Stomach (tissue), 9 donors: ENCODE data around the gene JMJD1C. TPM values are rescaled to one million over a fixed set of nuclear protein-coding genes. Genes with fewer than 3 reads are reported as not detected.

Source experiments
- DNase-seq, 2 donors: peaks; one replicate each; pipeline versions ENCODE4 v3.0.0 to v3.0.0-alpha.2; 2013 to 2019
- H3K27ac ChIP-seq, 5 donors: fragments of 200-600 bp in 4 of 5; sonication (generic) in 4 of 5; one replicate each; pipeline ENCODE4 v1.5.1; 2013 to 2019; ENCODE audit warnings: mild to moderate bottlenecking in 1 of 5, moderate library complexity in 1 of 5
- H3K27me3 ChIP-seq, 3 donors: fragments of 200-600 bp; sonication (generic); one replicate each; pipeline ENCODE4 v1.5.1; 2017 to 2019; ENCODE audit warnings: mixed run types in 1 of 3
- H3K36me3 ChIP-seq, 4 donors: fragments of 200-600 bp; sonication (generic); 1 replicate in 3 of 4; 2 replicates in 1 of 4; pipeline ENCODE4 v1.5.1; 2016 to 2019
- H3K4me1 ChIP-seq, 4 donors: fragments of 200-600 bp; sonication (generic); one replicate each; pipeline ENCODE4 v1.5.1; 2016 to 2019
- H3K4me3 ChIP-seq, 4 donors: fragments of 200-600 bp; sonication (generic) in 3 of 4; one replicate each; pipeline ENCODE4 v1.5.1; 2016 to 2019; ENCODE audit warnings: mild to moderate bottlenecking in 1 of 4
- H3K9me3 ChIP-seq, 4 donors: fragments of 200-600 bp; sonication (generic); one replicate each; pipeline ENCODE4 v1.5.1; 2016 to 2019
- EP300 ChIP-seq: sonication (generic); formaldehyde crosslinking; IDR thresholded peaks from one replicate; pipeline ENCODE4 v1.6.1; 2017; ENCODE audit warnings: antibody characterized with exemption
- POLR2A ChIP-seq, 4 donors: fragments of 450-650 bp; IDR thresholded peaks; one replicate each; pipeline ENCODE4 v1.6.1; 2016; ENCODE audit warnings: antibody characterized with exemption in 4 of 4, control low read depth in 2 of 4, mild to moderate bottlenecking in 1 of 4, moderate library complexity in 1 of 4
- POLR2AphosphoS5 ChIP-seq, 3 donors: sonication (generic); formaldehyde crosslinking; IDR thresholded peaks; one replicate each; pipeline ENCODE4 v1.6.1; 2016; ENCODE audit warnings: antibody characterized with exemption in 3 of 3
- WGBS, 5 donors: extraction: QIAGEN DNeasy Blood & Tissue Kit in 3 of 5; methylation state at CpG; one replicate each; pipeline versions ENCODE4 v1.1.5 to v1.1.7; 2013 to 2018; 5-methylcytosine and 5-hydroxymethylcytosine counted together
- intact Hi-C: fragments of 100-400 bp; cut with DNase I; formaldehyde crosslinking; loops from one replicate; pipeline ENCODE4 v1.15.1; 2023; ENCODE audit warnings: low total_unique reads
- polyA plus RNA-seq, 3 donors: library from polyadenylated mRNA; stranded (reverse); fragments of 200-250 nt; gene quantifications; one replicate each; pipeline ENCODE4 v1.2.3, GENCODE V29; 2013
- total RNA-seq, 5 donors: library from RNA; depleted of rRNA; stranded (reverse); fragments of >200 nt; gene quantifications; one replicate each; pipeline versions ENCODE4 v1.1.0 to v1.2.3, GENCODE V29; 2014 to 2016
- TF ChIP-seq, protein P1 (sequence below), 7 experiments: fragments of 450-650 bp in 4 of 7; fragments of 200-600 bp in 3 of 7; sonication (generic) in 3 of 7; IDR thresholded peaks; one replicate each; pipeline ENCODE4 v1.5.1; 2016 to 2019; ENCODE audit warnings: antibody characterized with exemption in 7 of 7, control low read depth in 2 of 7, mild to moderate bottlenecking in 1 of 7
- donor health status: healthy with polysubstance abuse.
- donor health status: Bipolar disorder and iron deficiency.
- donor health status: healthy.

Gene JMJD1C
- total and polyA plus RNA-seq, 8 donors, result 13.6 to 235 (median 33.5) TPM

DNA sequence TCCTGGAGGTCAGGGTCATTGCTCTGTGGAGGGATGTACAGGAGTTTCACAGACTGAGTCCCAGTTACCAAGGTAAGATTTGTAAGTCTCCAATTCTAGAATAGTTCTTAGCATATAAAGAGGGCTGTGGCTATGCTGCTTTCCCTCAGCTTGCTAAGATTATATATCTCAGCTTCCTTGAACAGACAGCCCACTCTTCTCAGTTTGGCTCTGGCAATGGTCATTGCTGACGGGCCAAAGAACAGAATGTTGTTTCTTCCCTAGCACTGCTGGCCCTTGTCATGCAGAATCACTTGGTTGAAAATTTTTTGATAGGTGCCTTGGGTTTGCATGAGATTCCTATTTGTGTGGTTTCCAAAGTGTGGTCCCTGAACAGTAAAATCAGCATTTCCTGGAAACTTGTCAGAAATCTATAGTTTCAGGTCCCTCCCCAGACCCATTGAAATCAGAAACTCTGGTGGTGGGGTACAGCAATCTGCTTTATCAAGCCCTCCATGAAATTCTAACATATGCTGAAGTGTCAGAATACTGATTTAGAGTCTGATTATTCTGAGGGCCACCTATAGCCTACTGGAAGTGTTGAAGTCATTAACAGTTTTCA, 294.4 kb downstream of the JMJD1C start:
- no peak overlapping the region for H3K4me3 ChIP-seq
- WGBS, 5 donors, result 55 to 96% (median 84%) methylated on average over 1 of the region's 1 CpG
- peaks cover 7 to 82% (median 66%) of the 10 kb centered on the region in 4 donors for H3K36me3 ChIP-seq
- H3K4me1 ChIP-seq, result peaks cover 0 to 48% (median 26%) of the 10 kb centered on the region in 4 donors
- H3K27me3 ChIP-seq, result no peaks in the 10 kb centered on the region
- intact Hi-C loops, result no loop called here
- peak in 1 of 2 donors; percentile 45 for DNase-seq
- TF ChIP-seq, protein P1, sequence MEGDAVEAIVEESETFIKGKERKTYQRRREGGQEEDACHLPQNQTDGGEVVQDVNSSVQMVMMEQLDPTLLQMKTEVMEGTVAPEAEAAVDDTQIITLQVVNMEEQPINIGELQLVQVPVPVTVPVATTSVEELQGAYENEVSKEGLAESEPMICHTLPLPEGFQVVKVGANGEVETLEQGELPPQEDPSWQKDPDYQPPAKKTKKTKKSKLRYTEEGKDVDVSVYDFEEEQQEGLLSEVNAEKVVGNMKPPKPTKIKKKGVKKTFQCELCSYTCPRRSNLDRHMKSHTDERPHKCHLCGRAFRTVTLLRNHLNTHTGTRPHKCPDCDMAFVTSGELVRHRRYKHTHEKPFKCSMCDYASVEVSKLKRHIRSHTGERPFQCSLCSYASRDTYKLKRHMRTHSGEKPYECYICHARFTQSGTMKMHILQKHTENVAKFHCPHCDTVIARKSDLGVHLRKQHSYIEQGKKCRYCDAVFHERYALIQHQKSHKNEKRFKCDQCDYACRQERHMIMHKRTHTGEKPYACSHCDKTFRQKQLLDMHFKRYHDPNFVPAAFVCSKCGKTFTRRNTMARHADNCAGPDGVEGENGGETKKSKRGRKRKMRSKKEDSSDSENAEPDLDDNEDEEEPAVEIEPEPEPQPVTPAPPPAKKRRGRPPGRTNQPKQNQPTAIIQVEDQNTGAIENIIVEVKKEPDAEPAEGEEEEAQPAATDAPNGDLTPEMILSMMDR (IDR thresholded peaks at IDR 0.05), result no peak
- TF ChIP-seq POLR2AphosphoS5 (IDR thresholded peaks at IDR 0.05) (no peak), EP300 (no peak), POLR2A (IDR thresholded peaks at IDR 0.05) (no peak)
- no peaks in the 10 kb centered on the region for H3K9me3 ChIP-seq
- H3K27ac ChIP-seq, result peak overlapping the region in 1 of 5 donors; percentile 37

DNA sequence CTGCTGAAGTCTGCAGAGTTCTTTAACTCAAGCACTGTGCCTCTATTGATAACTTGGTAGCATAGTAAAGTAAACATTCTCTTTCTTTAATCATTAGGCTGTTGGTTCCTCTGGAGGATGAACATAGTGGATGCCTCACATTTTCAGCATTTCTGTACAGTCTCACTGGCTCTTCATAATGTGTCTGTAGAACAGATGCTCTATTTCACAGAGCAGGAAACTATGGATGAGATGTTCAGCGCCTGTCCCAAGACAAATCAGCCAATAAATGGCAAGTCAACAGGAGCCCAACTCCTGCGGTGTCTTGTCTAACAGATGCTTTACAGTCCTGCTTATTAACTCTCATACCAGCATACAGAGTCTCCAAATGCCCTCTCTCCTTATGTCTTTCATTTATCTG, 296.2 kb downstream of the JMJD1C start:
- Histone ChIP-seq H3K9me3 (no peaks in the 10 kb centered on the region), H3K27me3 (no peaks in the 10 kb centered on the region), H3K4me1 (peaks cover 0 to 48% (median 26%) of the 10 kb centered on the region in 4 donors), H3K27ac (peak overlapping the region in 2 of 5 donors; percentile 38 to 55), H3K36me3 (peaks cover 0 to 81% (median 63%) of the 10 kb centered on the region in 4 donors), H3K4me3 (no peak overlapping the region)
- 80 to 98% (median 83%) methylated on average over 2 of the region's 2 CpGs for WGBS, 5 donors
- TF ChIP-seq POLR2A (IDR thresholded peaks at IDR 0.05) (no peak), POLR2AphosphoS5 (IDR thresholded peaks at IDR 0.05) (no peak), EP300 (no peak)
- TF ChIP-seq, protein P1 (IDR thresholded peaks at IDR 0.05), result no peak
- DNase-seq, result no peak
- intact Hi-C loops, result loop anchor here (10.0 kb wide), 1 partner anchor 555 kb away; no protein-coding TSS in a partner anchor

DNA sequence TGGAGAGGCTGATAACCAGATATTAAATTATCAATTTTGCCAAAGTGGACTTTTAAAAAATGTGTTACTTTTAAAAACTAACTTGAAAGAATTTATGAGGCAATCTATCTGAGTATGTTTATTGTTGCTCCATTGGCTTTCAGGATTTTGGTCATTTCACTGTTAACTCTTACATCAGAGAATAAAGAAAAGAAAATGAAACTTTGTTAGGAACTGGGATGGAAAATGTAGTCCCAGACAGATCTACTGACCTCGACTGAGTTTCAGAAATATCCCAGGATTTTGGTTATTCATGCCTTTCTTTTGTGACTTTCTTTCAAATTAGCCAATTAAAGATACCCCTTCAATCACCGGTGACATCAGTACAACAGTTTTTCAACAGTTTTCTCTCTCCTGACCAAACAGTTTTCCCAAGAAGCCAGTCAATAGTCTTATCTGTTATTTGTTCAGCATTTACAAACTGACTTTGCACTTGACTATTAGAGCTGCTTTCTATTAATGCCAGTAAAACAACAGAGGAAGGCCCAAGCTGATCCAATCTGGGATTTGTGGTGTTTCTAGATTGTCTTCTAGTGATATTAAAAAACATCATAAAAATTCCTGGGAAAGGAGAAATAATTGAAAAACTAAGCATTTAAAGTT, 296.8 kb downstream of the JMJD1C start:
- Histone ChIP-seq H3K27me3 (no peaks in the 10 kb centered on the region), H3K9me3 (no peaks in the 10 kb centered on the region), H3K27ac (peak overlapping the region in 2 of 5 donors; percentile 36 to 55), H3K4me3 (no peak overlapping the region), H3K36me3 (peaks cover 0 to 83% (median 58%) of the 10 kb centered on the region in 4 donors), H3K4me1 (peaks cover 0 to 53% (median 30%) of the 10 kb centered on the region in 4 donors)
- 26 to 56% (median 34%) methylated on average over 2 of the region's 2 CpGs for WGBS, 5 donors
- no peak for DNase-seq
- intact Hi-C loops, result loop anchor here (10.0 kb wide), 1 partner anchor 556 kb away; no protein-coding TSS in a partner anchor
- TF ChIP-seq POLR2A (IDR thresholded peaks at IDR 0.05) (no peak), EP300 (no peak), POLR2AphosphoS5 (IDR thresholded peaks at IDR 0.05) (no peak)
- TF ChIP-seq, protein P1 (IDR thresholded peaks at IDR 0.05), result no peak

DNA sequence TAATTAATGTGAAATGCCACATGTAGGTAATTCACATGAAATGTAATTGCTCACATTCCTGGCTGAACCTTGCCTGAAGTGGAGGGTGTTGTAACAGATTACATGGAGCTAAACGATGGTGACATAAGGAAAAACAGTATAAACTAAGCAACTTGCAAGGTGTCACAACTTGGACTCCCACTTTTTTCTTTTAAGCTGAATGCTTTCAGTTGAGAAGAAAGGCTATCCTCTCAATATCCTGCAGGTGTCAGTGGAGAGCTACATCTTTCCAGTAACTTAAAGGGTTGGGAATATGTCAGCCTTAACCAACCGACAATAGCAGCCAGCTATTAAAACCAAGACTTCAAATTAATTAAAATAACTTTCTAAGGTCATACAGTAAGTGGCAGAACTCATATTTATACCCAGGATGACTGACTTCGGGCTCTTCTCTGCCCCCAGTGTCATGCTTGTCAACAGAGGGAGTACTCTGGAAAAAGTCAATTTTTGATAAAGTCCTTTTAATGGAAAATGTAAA, 299.0 kb downstream of the JMJD1C start:
- 11 to 21% (median 13%) methylated on average over 3 of the region's 3 CpGs for WGBS, 5 donors

More for the DNA sequence above, 299.0 kb downstream of the JMJD1C start:
- TF ChIP-seq POLR2AphosphoS5 (IDR thresholded peaks at IDR 0.05) (peak in 1 of 3 donors; percentile 41), EP300 (no peak), POLR2A (IDR thresholded peaks at IDR 0.05) (no peak)
- TF ChIP-seq, protein P1 (IDR thresholded peaks at IDR 0.05), result peak in 5 of 7 experiments; percentile 74 to 85 (median 84)
- Histone ChIP-seq H3K27me3 (no peaks in the 10 kb centered on the region), H3K27ac (peak overlapping the region in 1 of 5 donors; percentile 47), H3K9me3 (no peaks in the 10 kb centered on the region), H3K4me3 (no peak overlapping the region), H3K4me1 (peaks cover 0 to 49% (median 27%) of the 10 kb centered on the region in 4 donors), H3K36me3 (peaks cover 0 to 73% (median 48%) of the 10 kb centered on the region in 4 donors)
- DNase-seq, result peak in 1 of 2 donors; percentile 92
- intact Hi-C loops, result loop anchor here (10.0 kb wide), 1 partner anchor 558 kb away; no protein-coding TSS in a partner anchor
